Measurements from ENCODE around the gene PTPN14.

GRCh38 chr1:214542275-214543199 lies 8.9 kb downstream of the PTPN14 start:
- TF ChIP-seq CTCF (IDR thresholded peaks at IDR 0.05; ENCODE audit: low read depth, low read length) (no peak), EZH2phosphoT487 (IDR thresholded peaks at IDR 0.05; ENCODE audit: low read depth) (no peak)
